SK-N-SH (cell line): ENCODE data around the gene MTUS2. TPM values are rescaled to one million over a fixed set of nuclear protein-coding genes. Genes with fewer than 3 reads are reported as not detected.

Source experiments
- CTCF ChIA-PET: fragments of 300-600, 350-600 bp; formaldehyde crosslinking; extraction: SDS; loops from one replicate; lab custom pipeline; 2021; lab: Yijun Ruan, JAX
- POLR2A ChIA-PET: fragments of 350-600 bp; sonication (Branson Sonifier 250); formaldehyde crosslinking; extraction: SDS; loops from one replicate; lab custom pipeline; 2020; ENCODE audit warnings: antibody characterized with exemption, inconsistent platforms; lab: Yijun Ruan, JAX
- DNase-seq: peaks from one replicate; pipeline ENCODE4 v3.0.0; 2012
- H2AFZ ChIP-seq: fragments of 200-600 bp; sonication (generic); 2 replicates; pipeline ENCODE4 v1.8.1; 2016; ENCODE audit warnings: antibody characterized with exemption, mild to moderate bottlenecking, low read depth
- H3F3A ChIP-seq: fragments of 200-600 bp; sonication (generic); replicated peaks from 2 replicates; pipeline ENCODE3; 2016; ENCODE audit warnings: antibody characterized with exemption, mild to moderate bottlenecking; ENCODE audit not compliant: insufficient read depth
- H3K27ac ChIP-seq, 2 experiments: fragments of 200-500 bp in 1 of 2; fragments of 200-600 bp in 1 of 2; sonication (Bioruptor generic) in 1 of 2; sonication (generic), shearing (Covaris generic) in 1 of 2; 2 replicates each; pipeline versions ENCODE4 v1.5.1 to v1.6.1; 2014 to 2016; ENCODE audit warnings: low read depth in 2 of 2, inconsistent platforms in 1 of 2, low read length in 1 of 2, mild to moderate bottlenecking in 1 of 2, mixed read lengths in 1 of 2
- H3K27me3 ChIP-seq: fragments of 200-600 bp; sonication (generic), shearing (Covaris generic); 2 replicates; pipeline ENCODE4 v1.6.1; 2016; ENCODE audit warnings: mixed run types; ENCODE audit not compliant: insufficient read depth
- H3K36me3 ChIP-seq, 2 experiments: fragments of 200-500 bp in 1 of 2; fragments of 200-600 bp in 1 of 2; sonication (Bioruptor generic) in 1 of 2; sonication (generic) in 1 of 2; replicated peaks in 1 of 2; 2 replicates each; pipeline versions ENCODE3 to v1.5.1; 2014 to 2016; ENCODE audit warnings: low read length in 1 of 2, mild to moderate bottlenecking in 1 of 2; ENCODE audit not compliant: insufficient read depth in 2 of 2, control insufficient read depth in 1 of 2
- H3K4me1 ChIP-seq, 2 experiments: fragments of 200-500 bp in 1 of 2; fragments of 200-600 bp in 1 of 2; sonication (Bioruptor generic) in 1 of 2; sonication (generic), shearing (Covaris generic) in 1 of 2; 2 replicates each; pipeline versions ENCODE4 v1.5.1 to v1.6.1; 2014 to 2016; ENCODE audit warnings: low read depth in 1 of 2, low read length in 1 of 2, mixed run types in 1 of 2; ENCODE audit not compliant: insufficient read depth in 2 of 2, control insufficient read depth in 1 of 2
- H3K4me2 ChIP-seq: fragments of 200-600 bp; sonication (generic), shearing (Covaris generic); 2 replicates; pipeline ENCODE4 v1.6.1; 2017; ENCODE audit warnings: mixed run types
- H3K4me3 ChIP-seq, 2 experiments: fragments of 200-500 bp in 1 of 2; fragments of 200-600 bp in 1 of 2; sonication (Bioruptor generic) in 1 of 2; sonication (generic), shearing (Covaris generic) in 1 of 2; 2 replicates each; pipeline versions ENCODE4 v1.5.1 to v1.8.1; 2014 to 2016; ENCODE audit warnings: low read depth in 2 of 2, inconsistent platforms in 1 of 2, low read length in 1 of 2, mild to moderate bottlenecking in 1 of 2, mixed read lengths in 1 of 2, moderate library complexity in 1 of 2
- H3K79me2 ChIP-seq: fragments of 200-600 bp; sonication (generic); 2 replicates; pipeline ENCODE4 v1.8.1; 2017; ENCODE audit warnings: mild to moderate bottlenecking; ENCODE audit not compliant: insufficient read depth
- H3K9ac ChIP-seq: fragments of 200-600 bp; sonication (generic); 2 replicates; pipeline ENCODE4 v1.6.1; 2017; ENCODE audit warnings: mixed run types
- H3K9me2 ChIP-seq: fragments of 200-600 bp; sonication (generic); 2 replicates; pipeline ENCODE4 v1.6.1; 2017; ENCODE audit warnings: mixed run types
- H3K9me3 ChIP-seq: fragments of 200-600 bp; sonication (generic); 2 replicates; pipeline ENCODE4 v1.6.1; 2017; ENCODE audit warnings: mixed run types, mild to moderate bottlenecking, moderate library complexity
- H4K20me1 ChIP-seq: fragments of 200-600 bp; sonication (generic); 2 replicates; pipeline ENCODE4 v1.6.1; 2017; ENCODE audit warnings: mild to moderate bottlenecking, mixed run types; ENCODE audit not compliant: insufficient read depth
- EP300 ChIP-seq, 2 experiments: IDR thresholded peaks; 2 replicates each; pipeline versions ENCODE4 v1.4.0 to v1.6.1; 2012; ENCODE audit warnings: borderline replicate concordance in 1 of 2, low read depth in 1 of 2, low read length in 1 of 2
- FOSL2 ChIP-seq: IDR thresholded peaks from 2 replicates; pipeline ENCODE4 v1.4.0; 2012; ENCODE audit warnings: low read depth, mild to moderate bottlenecking, moderate library complexity, borderline replicate concordance
- FOXJ3 ChIP-seq: sonication (generic); formaldehyde crosslinking; IDR thresholded peaks from 2 replicates; pipeline ENCODE4 v1.5.1; 2020; ENCODE audit warnings: mild to moderate bottlenecking, missing genetic modification reagents
- GABPA ChIP-seq: IDR thresholded peaks from 2 replicates; pipeline ENCODE4 v1.4.0; 2012; ENCODE audit warnings: low read depth, mild to moderate bottlenecking
- JUND ChIP-seq: IDR thresholded peaks from 2 replicates; pipeline ENCODE4 v1.4.0; 2012
- MAX ChIP-seq: IDR thresholded peaks from 2 replicates; pipeline ENCODE4 v1.4.0; 2012; ENCODE audit warnings: low read depth
- MEF2A ChIP-seq: IDR thresholded peaks from 2 replicates; pipeline ENCODE4 v1.4.0; 2012; ENCODE audit warnings: low read depth, borderline replicate concordance
- MXI1 ChIP-seq: IDR thresholded peaks from 2 replicates; pipeline ENCODE4 v1.6.1; 2012; ENCODE audit warnings: mild to moderate bottlenecking, low read depth, low read length, improper control_type of control experiment
- NFIC ChIP-seq: IDR thresholded peaks from 2 replicates; pipeline ENCODE4 v1.4.0; 2012; ENCODE audit warnings: borderline replicate concordance
- NRF1 ChIP-seq: IDR thresholded peaks from 2 replicates; pipeline ENCODE4 v1.6.1; 2012; ENCODE audit warnings: low read depth, mild to moderate bottlenecking, low read length
- PBX3 ChIP-seq: IDR thresholded peaks from 2 replicates; pipeline ENCODE4; 2012
- POLR2AphosphoS5 ChIP-seq: IDR thresholded peaks from 2 replicates; pipeline ENCODE4 v1.6.1; 2012; ENCODE audit warnings: low read depth, low read length
- RXRA ChIP-seq: IDR thresholded peaks from 2 replicates; pipeline ENCODE4 v1.4.0; 2012; ENCODE audit warnings: low read depth, mild to moderate bottlenecking, borderline replicate concordance
- SIN3A ChIP-seq: IDR thresholded peaks from 2 replicates; pipeline ENCODE4 v1.6.1; 2012; ENCODE audit warnings: low read depth, mild to moderate bottlenecking, low read length, moderate library complexity, borderline replicate concordance
- TCF12 ChIP-seq: IDR thresholded peaks from 2 replicates; pipeline ENCODE4 v1.4.0; 2012
- TEAD4 ChIP-seq: IDR thresholded peaks from 2 replicates; pipeline ENCODE4 v1.4.0; 2012; ENCODE audit warnings: mild to moderate bottlenecking, borderline replicate concordance; ENCODE audit not compliant: insufficient read depth
- YY1 ChIP-seq: IDR thresholded peaks from 2 replicates; pipeline ENCODE4 v1.4.0; 2012; ENCODE audit warnings: low read depth, mild to moderate bottlenecking
- WGBS: methylation state at CpG from one replicate; pipeline ENCODE4 v1.1.6; 2017; ENCODE audit warnings: low lambda C conversion rate; 5-methylcytosine and 5-hydroxymethylcytosine counted together
- polyA plus RNA-seq, 3 experiments: library from polyadenylated mRNA; depleted of rRNA; stranded (reverse); fragments of >200 nt; gene quantifications; 2 replicates each; pipeline ENCODE4 v1.2.3, GENCODE V29; 2012

Gene MTUS2
- polyA plus RNA-seq, 1 of the 3 experiments (the other 2 are of a cell fraction), result 1.7 TPM

- TF ChIP-seq MAX (no peak), POLR2AphosphoS5 (no peak)
- TF ChIP-seq, all 33 proteins: peak for 0
These were observed 341.5 kb downstream of the MTUS2 start (continued) for GRCh38 chr13:29161676-29162075.

- H3K9me2 ChIP-seq, result no peaks in the 10 kb centered on the region
- no peaks in the 10 kb centered on the region for H4K20me1 ChIP-seq
- H3K4me2 ChIP-seq, result peak overlapping the region; percentile 52; the same call in 1 of the 2 replicates
- H2AFZ ChIP-seq, result peak overlapping the region; percentile 54; the same call in 1 of the 2 replicates
- no peaks in the 10 kb centered on the region for H3K79me2 ChIP-seq
- no peak for DNase-seq
- no peak overlapping the region for H3K27ac ChIP-seq
- no peaks in the 10 kb centered on the region for H3K9me3 ChIP-seq
- WGBS, result 6% methylated on average over 6 of the region's 6 CpGs
- no peaks in the 10 kb centered on the region for H3F3A ChIP-seq
- no peak for TF ChIP-seq EP300 (IDR thresholded peaks at IDR 0.05; ENCODE audit: borderline replicate concordance in 1 of 2, low read depth in 1 of 2, low read length in 1 of 2)
- peak; percentile 28; the same call in 1 of the 2 replicates for TF ChIP-seq RXRA
- no peak for TF ChIP-seq SIN3A
- no peak for TF ChIP-seq FOXJ3 (CRISPR knock-in tag)
- peak; percentile 82 for TF ChIP-seq FOSL2
- no peak for TF ChIP-seq MAX
- TF ChIP-seq TEAD4, result no peak
- no peak for TF ChIP-seq YY1
- peak; percentile 67; the same call in 1 of the 2 replicates for TF ChIP-seq TCF12
- no peak for TF ChIP-seq NFIC
- peak; percentile 66 for TF ChIP-seq JUND
- TF ChIP-seq GABPA, result no peak
- TF ChIP-seq NRF1, result no peak
- no peak for TF ChIP-seq MXI1
- TF ChIP-seq PBX3, result peak; percentile 67
- TF ChIP-seq MEF2A, result no peak
- ChIA-PET CTCF (no interaction called here), POLR2A (no interaction called here)
- peaks cover 27% of the 10 kb centered on the region for H3K27me3 ChIP-seq
- H3K4me3 ChIP-seq, result no peak overlapping the region
- H3K4me1 ChIP-seq, result no peaks in the 10 kb centered on the region
- H3K36me3 ChIP-seq, result no peaks in the 10 kb centered on the region
- H3K9ac ChIP-seq, result no peak overlapping the region
These were observed 342.6 kb downstream of the MTUS2 start for GRCh38 chr13:29162638-29163235.
